ENCODE measurements around the gene RFESD. TPM values are rescaled to one million over a fixed set of nuclear protein-coding genes. Genes with fewer than 3 reads are reported as not detected.

Gene RFESD
- total and polyA plus RNA-seq, 2 of the 8 experiments (the other 6 are each of a cell fraction or from before 2014, with no cell fraction given): 1.7 to 2.0 TPM

DNA sequence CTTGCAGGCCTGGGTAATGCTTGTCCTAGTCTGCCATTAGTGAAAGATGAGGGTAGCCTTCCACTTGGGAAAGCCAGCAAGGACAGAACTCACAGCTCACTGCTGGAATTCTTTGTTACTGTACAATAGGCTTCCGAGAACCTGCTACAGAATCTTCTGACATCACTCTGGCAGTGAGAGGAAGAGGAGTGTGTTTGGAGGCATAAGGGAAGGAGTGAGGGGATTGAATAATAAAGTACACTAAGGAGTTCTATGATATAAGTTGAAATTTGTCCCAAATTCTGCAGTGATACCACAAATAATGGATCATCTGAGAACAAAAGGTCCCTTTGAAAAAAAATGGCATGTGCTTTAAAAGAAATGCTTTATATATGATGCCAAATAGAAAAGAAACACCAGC, 36.3 kb downstream of the RFESD start, which contains the start of gene SPATA9:
TSS of gene SPATA9 (minus strand) at position 101 of the 400 bp plus-strand sequence. CDS start 137 bp downstream, outside the sequence.
- no peak within 1 kb of the TSS for H2BK12ac ChIP-seq (ENCODE audit: low read depth, low read length)
- no peak for FAIRE-seq
- H3K36me3 ChIP-seq (ENCODE audit: control insufficient read depth in 2 of 4, insufficient read depth in 4 of 4, low read length in 3 of 4): no peaks in the 10 kb centered on the region
- H2AFZ ChIP-seq (ENCODE audit: low read length): no peak within 1 kb of the TSS
- ChIA-PET CTCF (ENCODE audit: partially characterized antibody) (no interaction called here), POLR2A (ENCODE audit: partially characterized antibody) (no interaction called here)
- H2BK5ac ChIP-seq (ENCODE audit: low read depth, low read length): no peak within 1 kb of the TSS
- no peak within 1 kb of the TSS for H4K91ac ChIP-seq (replicated peaks; ENCODE audit: insufficient read length, low read length)
- H3K56ac ChIP-seq (replicated peaks; ENCODE audit: insufficient read length, low read depth, low read length): no peak within 1 kb of the TSS
- H3K9me3 ChIP-seq (ENCODE audit: insufficient read depth in 2 of 2, low read depth in 1 of 2, low read length in 1 of 2): no peaks in the 10 kb centered on the region
- H3K27me3 ChIP-seq (replicated peaks in 1 of 4; ENCODE audit: control insufficient read depth in 3 of 4, extremely low read depth in 1 of 4, insufficient read depth in 3 of 4, low read length in 3 of 4): no peaks in the 10 kb centered on the region
- no peak within 1 kb of the TSS for H3K9ac ChIP-seq (replicated peaks in 1 of 4; ENCODE audit: extremely low read depth in 1 of 4, low read depth in 3 of 4, low read length in 3 of 4)
- no peaks in the 10 kb centered on the region for H3K79me1 ChIP-seq (ENCODE audit: low read depth, low read length)
- no peak within 1 kb of the TSS for H3K23ac ChIP-seq (ENCODE audit: insufficient read length)
- DNase-seq (ENCODE audit: low read depth in 1 of 2, low spot score in 2 of 2): no peak
- H3K4ac ChIP-seq (replicated peaks; ENCODE audit: insufficient read length, low read depth, low read length): no peak within 1 kb of the TSS
- no peak within 1 kb of the TSS for H2BK20ac ChIP-seq (ENCODE audit: low read length)
- 87% methylated on average over 1 of the region's 1 CpG; no CpG with 5 or more reads in 1 of the 2 experiments for WGBS, 2 experiments (ENCODE audit: extremely low coverage in 1 of 2, insufficient coverage in 1 of 2, insufficient read length in 1 of 2, insufficient replicate concordance in 2 of 2, low coverage in 1 of 2, low lambda C conversion rate in 2 of 2, missing lambda C conversion rate in 1 of 2)
- H3K79me2 ChIP-seq (ENCODE audit: control insufficient read depth in 1 of 2, insufficient read depth in 2 of 2, low read length in 2 of 2): no peaks in the 10 kb centered on the region
- no peak within 1 kb of the TSS for H3K4me3 ChIP-seq (ENCODE audit: extremely low read depth in 1 of 4, insufficient read depth in 2 of 4, low read depth in 3 of 4, low read length in 4 of 4)
- no peak within 1 kb of the TSS for H4K5ac ChIP-seq (ENCODE audit: insufficient read length, low read depth, low read length)
- H4K8ac ChIP-seq (ENCODE audit: extremely low read depth, insufficient read depth, low read length): no peak within 1 kb of the TSS
- no peak within 1 kb of the TSS for H3K18ac ChIP-seq (ENCODE audit: extremely low read depth, low read length)
- peaks cover 0 to 3% (median 0%) of the 10 kb centered on the region in 4 experiments; a peak in 1 of 7 replicates for H3K4me1 ChIP-seq (replicated peaks in 1 of 4; ENCODE audit: control insufficient read depth in 3 of 4, insufficient read depth in 4 of 4, low read length in 3 of 4)
- H3K23me2 ChIP-seq (ENCODE audit: low read depth, low read length): no peaks in the 10 kb centered on the region
- no peak within 1 kb of the TSS for H2BK15ac ChIP-seq (ENCODE audit: low read length)
- no peak within 1 kb of the TSS for H3K27ac ChIP-seq (ENCODE audit: low read depth, low read length)
- H4K20me1 ChIP-seq (replicated peaks in 1 of 2; ENCODE audit: control insufficient read depth in 1 of 2, insufficient read depth in 2 of 2, low read length in 2 of 2): no peaks in the 10 kb centered on the region
- H3K4me2 ChIP-seq (ENCODE audit: insufficient read depth in 1 of 2, low read depth in 2 of 2, low read length in 2 of 2): no peak within 1 kb of the TSS
- H2AK5ac ChIP-seq (ENCODE audit: low read depth, low read length): no peak within 1 kb of the TSS
- no peak within 1 kb of the TSS for H3K14ac ChIP-seq (ENCODE audit: insufficient read length)
- no peak within 1 kb of the TSS for H2BK120ac ChIP-seq (replicated peaks; ENCODE audit: low read depth, low read length)
- TF ChIP-seq POU5F1 (IDR thresholded peaks at IDR 0.05; ENCODE audit: low read depth, low read length): no peak
- no peak for TF ChIP-seq CREB1 (IDR thresholded peaks at IDR 0.05)
- TF ChIP-seq, protein P1, sequence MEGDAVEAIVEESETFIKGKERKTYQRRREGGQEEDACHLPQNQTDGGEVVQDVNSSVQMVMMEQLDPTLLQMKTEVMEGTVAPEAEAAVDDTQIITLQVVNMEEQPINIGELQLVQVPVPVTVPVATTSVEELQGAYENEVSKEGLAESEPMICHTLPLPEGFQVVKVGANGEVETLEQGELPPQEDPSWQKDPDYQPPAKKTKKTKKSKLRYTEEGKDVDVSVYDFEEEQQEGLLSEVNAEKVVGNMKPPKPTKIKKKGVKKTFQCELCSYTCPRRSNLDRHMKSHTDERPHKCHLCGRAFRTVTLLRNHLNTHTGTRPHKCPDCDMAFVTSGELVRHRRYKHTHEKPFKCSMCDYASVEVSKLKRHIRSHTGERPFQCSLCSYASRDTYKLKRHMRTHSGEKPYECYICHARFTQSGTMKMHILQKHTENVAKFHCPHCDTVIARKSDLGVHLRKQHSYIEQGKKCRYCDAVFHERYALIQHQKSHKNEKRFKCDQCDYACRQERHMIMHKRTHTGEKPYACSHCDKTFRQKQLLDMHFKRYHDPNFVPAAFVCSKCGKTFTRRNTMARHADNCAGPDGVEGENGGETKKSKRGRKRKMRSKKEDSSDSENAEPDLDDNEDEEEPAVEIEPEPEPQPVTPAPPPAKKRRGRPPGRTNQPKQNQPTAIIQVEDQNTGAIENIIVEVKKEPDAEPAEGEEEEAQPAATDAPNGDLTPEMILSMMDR (IDR thresholded peaks at IDR 0.05; ENCODE audit: control extremely low read depth in 1 of 3, insufficient read depth in 1 of 3, low read depth in 1 of 3, low read length in 3 of 3): no peak
- TF ChIP-seq EP300 (IDR thresholded peaks at IDR 0.05; ENCODE audit: borderline replicate concordance in 1 of 2, low read depth in 2 of 2, low read length in 2 of 2): no peak
- TF ChIP-seq JUND (IDR thresholded peaks at IDR 0.05; ENCODE audit: low read length): no peak
- no peak for TF ChIP-seq SUZ12 (IDR thresholded peaks at IDR 0.05; ENCODE audit: low read length)
- no peak for TF ChIP-seq CHD1 (IDR thresholded peaks at IDR 0.05; ENCODE audit: low read depth, low read length)
- TF ChIP-seq POLR2A (IDR thresholded peaks at IDR 0.05; ENCODE audit: control extremely low read depth in 1 of 2, low read depth in 2 of 2, low read length in 2 of 2): no peak
- TF ChIP-seq RBBP5 (IDR thresholded peaks at IDR 0.05; ENCODE audit: borderline replicate concordance, low read depth, low read length): no peak
- TF ChIP-seq BACH1 (IDR thresholded peaks at IDR 0.05; ENCODE audit: low read length): no peak
- no peak for TF ChIP-seq TAF1 (IDR thresholded peaks at IDR 0.05; ENCODE audit: low read depth, low read length)
- no peak for TF ChIP-seq RAD21 (IDR thresholded peaks at IDR 0.05 in 1 of 2, conservative IDR thresholded peaks at IDR 0.05 in 1 of 2; ENCODE audit: low read depth in 2 of 2, low read length in 2 of 2)
- no peak for TF ChIP-seq SIX5 (IDR thresholded peaks at IDR 0.05; ENCODE audit: low read depth, low read length)

All from H1 (cell line).